SH-SY5Y (cell line): ENCODE data around the gene DEFB116.

Experiments used
- GATA2 ChIP-seq: IDR thresholded peaks from 2 replicates; pipeline ENCODE4 v1.6.1; 2011; ENCODE audit warnings: mild to moderate bottlenecking, low read depth, low read length
- GATA3 ChIP-seq: IDR thresholded peaks from 2 replicates; pipeline ENCODE4 v1.6.1; 2011; ENCODE audit warnings: low read depth, mild to moderate bottlenecking, low read length, moderate library complexity

DNA sequence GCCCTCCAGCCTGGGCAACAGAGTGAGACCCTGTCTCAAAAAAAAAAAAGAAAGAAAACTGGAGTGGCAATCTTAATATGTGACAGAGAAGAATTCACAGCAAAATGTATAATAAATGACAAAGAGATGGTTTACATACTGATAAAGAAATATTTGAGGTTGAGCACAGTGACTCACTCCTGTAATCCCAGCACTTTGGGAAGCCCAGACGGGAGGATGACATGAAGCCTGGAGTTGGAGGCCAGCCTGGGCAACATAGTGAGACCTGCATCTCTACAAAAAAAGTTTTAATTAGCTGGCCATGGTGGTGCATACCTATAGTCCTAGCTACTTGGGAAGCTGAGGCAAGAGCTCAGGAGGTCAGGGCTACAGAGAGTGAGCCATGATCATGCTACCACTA, 47.6 kb upstream of the DEFB116 start:
- TF ChIP-seq GATA2 = no peak
- no peak for TF ChIP-seq GATA3
